Stimulated activated CD8-positive, alpha-beta memory T cell treated with anti-CD3 and anti-CD28 coated beads, Interleukin-7, amount 100 ng/mL, for 24 hours (primary cell): ENCODE results near the gene MAPK1IP1L.
"Not testable (repeated sequence)": the region's sequence is repeated elsewhere in the genome, so short reads cannot be mapped to it uniquely, and the experiment has no call there.

Experiments used
- DNase-seq: peaks from one replicate; pipeline ENCODE4 v3.0.0-alpha.2; 2020; ENCODE audit warnings: low read depth

MAPK1IP1L gene

GRCh38 chr14:55057919-55058318 is 6.5 kb downstream of the MAPK1IP1L start:
- DNase-seq: no peak

- no peak for DNase-seq
Observed at GRCh38 chr14:55059333-55059732, 7.9 kb downstream of the MAPK1IP1L start.

GRCh38 chr14:55062517-55063351 is 11.3 kb downstream of the MAPK1IP1L start:
- no peak for DNase-seq

DNA sequence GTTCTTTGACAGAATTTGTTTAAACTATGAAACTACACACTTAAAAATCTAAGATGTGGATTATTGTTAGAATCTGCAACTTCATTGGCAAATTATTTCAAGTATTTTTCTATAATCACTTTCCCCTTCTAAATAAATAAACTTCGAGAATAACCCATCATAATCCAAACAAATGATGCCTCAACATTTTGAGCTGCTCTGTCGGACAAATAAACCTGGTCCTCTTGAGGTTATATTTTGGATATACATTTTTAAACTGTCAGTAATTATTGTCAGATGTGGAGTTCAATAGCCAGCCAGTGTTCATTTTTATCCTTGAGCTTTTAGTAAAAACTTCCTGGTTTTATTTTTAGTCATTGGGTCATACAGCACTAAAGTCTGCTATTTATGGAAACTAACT is 13.4 kb downstream of the MAPK1IP1L start:
- not testable (repeated sequence) for DNase-seq

DNA sequence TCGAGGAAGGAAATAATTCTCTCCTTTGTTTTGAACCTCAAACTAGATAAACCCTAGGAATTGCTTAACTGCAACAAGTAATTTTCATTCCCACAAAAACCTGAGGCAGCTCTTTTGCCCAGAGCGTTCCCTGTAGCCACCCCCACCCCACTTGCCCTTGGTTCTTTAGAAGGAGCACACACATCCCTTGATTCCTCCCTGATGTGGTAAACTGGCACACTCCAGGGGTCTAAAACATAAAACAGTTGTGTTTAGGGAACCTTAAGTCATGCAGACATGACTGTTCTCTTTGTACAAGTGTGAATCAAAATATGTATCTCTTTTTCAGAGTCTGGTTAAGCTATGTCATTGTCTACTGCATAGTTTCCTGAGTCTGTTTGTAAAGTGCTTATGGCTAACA is 14.0 kb downstream of the MAPK1IP1L start:
- DNase-seq: no peak

DNA sequence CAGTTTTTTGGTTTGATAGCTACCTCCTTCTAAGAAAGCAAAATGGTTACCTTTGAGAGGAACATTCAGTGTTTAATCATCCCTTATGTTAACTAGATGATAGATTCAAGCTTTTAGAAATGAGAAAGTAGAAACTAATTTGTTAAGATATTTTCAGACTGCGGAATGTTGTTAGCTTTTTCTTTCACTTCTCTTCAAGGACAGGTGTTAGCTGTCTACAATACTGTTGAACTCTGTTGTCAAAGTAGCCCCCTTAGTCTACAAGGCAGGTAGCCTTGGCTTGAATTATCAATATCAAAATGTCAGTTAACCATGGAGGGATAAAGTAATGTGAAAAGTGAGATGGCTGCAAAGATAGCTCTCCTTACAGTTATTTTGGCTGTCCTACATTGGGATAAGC is 14.8 kb downstream of the MAPK1IP1L start:
- no peak for DNase-seq

DNA sequence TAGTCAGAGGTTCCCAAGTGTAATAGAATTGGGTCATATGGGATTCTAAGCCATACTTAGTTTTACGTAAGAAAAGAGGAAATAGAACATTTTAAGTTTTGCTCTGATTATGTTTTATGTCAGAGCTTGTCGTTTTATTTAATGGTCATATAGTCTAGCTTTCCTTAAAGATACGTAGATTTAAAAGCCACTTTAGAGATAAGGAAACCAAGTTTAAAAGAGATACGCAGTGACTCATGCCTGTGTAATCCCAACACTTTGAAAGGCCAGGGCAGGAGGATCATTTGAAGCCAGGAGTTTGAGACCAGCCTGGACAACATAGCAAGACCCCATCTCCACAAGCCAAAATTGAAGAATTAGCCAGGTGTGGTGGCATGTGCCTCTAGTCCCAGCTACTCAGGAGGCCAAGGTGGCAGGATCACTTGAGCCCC is 19.5 kb downstream of the MAPK1IP1L start:
- DNase-seq: no peak

DNA sequence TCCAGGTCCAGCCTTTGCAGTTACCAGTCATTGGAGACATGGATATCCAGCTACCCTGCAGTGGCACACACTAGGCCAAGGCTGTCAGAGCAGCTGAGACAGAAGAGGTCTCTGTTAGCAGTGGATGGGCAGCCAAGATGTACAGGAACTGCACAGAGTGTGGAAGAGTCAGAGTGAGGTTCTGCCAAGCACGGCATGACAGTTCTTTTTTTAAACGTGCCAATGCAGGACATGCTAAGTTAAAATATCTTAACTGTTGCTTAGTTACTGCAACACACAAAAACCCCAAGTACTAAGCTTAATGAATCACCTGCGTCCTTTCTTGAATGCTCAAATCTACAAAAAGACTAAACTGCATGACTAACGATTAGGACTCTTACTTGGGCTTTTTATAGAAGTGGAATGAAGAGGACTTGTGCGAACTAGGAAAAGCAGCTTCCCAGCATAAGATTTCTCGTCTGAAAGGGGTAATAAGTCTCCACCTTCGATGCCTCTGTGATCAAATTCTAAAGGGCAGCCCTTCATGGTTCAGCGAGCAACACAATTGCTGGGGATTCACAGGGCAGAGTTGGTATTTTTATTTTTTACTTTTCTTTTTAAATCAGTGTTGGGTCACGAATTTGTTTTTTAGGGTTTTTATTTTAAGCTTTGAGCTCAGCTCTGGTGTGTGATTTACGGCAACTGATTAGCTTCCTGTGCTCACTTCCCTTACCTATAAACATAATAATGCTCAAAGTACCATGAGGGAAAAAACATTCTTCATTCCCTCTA is 20.6 kb downstream of the MAPK1IP1L start:
- DNase-seq: no peak

- DNase-seq: no peak
Observed at GRCh38 chr14:55073856-55074255, 22.4 kb downstream of the MAPK1IP1L start.

DNA sequence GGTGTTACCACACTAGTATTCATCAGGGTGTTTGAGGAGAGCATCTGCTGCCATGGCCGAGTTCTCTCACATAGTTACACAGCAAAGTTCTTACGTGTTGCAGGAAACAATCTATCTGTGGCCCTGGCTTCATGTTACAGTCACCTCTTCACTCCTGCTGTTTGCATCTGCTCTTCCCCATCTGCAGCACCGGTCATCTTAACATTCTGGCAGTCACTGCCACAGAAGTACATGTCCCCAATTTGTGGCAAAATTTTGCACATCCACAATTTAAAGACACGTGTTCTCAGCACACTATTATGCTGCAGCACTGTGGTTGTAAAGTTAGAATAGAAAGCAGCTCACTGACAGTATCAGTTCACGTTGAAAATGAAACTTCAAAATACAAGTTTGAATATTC is 23.2 kb downstream of the MAPK1IP1L start:
- no peak for DNase-seq

DNA sequence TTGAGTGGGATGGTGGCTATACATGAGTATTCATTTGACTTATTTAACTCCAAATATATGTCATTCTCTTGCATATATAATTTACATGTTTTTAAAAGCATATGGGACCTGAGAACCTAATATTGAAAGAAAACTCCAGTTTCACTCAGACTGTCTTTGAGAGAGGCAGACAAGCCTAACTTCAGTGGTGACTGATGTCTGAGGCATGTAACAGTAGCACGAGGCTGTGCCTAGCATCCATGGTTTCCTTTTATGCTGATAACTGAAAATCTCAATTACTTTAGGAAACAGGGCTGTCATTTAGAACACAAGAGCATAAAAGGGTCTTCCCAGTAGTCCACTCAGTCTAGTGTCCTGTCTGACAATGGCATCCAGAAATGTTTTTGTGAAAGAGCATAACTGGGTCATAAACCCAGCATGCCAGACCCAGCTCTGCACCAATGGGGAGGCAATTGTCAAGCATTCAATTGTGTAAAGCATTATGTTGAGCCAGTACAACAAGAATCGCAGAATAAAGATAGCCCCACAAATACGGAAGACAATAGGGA is 24.3 kb downstream of the MAPK1IP1L start:
- DNase-seq: no peak

DNA sequence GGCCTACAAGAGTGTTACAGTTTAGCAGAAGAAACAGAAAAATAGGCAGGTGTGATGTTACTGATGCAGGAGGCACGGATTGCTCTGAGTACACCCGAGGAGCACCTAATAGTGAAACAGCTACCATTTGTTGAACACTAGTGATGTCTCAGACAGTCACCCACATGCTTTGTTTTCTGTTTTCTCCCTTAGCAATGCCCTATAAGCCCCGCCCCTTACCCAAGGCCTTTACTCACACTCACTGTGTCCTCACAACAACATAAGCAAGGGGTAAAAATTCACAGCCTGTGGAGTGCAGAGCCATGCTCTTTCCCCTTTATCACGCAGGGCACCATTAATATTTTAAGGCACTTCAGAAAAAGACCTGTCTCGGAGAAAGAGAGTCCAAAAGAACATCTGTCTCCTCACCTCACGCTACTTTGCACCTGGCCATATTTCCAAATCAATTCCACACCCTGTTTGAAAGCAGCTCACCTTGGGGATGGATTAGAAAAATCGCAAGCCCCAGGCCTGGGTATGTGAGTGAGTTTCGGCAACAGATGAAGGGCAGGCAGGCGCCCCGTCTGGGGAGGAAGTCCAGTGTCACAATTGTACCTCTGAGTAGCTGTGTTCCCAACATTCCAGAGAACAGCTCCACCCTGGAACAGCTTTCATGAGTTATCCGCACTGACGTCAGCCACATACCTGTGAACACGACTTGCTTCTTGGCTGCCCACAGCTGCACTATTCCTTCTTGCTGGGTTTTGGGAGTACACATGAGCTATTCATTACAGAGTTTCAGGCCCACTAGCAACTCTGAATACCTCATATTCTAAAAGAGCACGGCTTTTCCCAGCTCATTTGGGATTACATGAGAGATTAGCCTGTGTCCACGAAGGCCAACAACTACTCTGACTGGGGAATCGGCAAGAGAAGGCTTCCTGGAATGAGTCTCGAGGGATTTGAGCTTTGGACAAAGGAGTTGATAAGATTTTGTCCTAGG is 26.0 kb downstream of the MAPK1IP1L start:
- DNase-seq: no peak

- not testable (repeated sequence) for DNase-seq
Observed at GRCh38 chr14:55079961-55080360, 28.5 kb downstream of the MAPK1IP1L start.

DNA sequence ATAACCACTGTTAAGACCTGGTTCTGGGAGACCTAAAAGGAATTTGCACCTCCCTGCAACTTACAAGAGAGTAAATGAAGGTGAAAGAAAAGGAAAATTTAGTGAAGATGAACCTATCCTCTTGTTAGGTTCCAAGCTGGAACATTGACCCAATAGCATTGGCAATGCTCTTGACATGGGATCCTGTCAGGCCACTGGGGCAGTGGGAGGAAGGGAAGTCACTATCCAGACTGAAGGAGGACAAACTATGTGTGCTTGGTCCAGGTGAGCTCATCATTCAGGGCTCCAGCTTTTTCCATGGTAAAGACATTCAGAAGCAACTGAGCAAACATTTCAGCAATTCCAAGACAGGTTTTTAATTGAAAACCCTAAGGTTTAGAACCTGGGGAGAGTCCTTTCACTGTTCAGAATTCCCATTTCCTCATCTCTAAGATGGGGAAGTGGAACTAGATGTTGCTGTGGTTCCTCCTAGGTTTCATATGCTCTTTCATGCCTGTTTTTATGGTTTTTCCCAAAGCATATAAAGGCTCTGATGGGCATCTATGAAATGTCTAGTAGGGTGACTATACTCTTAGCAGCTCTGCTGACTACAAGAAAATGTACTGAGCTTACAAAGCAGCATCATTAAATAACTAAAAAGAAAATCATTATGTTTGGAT is 33.1 kb downstream of the MAPK1IP1L start:
- no peak for DNase-seq

DNA sequence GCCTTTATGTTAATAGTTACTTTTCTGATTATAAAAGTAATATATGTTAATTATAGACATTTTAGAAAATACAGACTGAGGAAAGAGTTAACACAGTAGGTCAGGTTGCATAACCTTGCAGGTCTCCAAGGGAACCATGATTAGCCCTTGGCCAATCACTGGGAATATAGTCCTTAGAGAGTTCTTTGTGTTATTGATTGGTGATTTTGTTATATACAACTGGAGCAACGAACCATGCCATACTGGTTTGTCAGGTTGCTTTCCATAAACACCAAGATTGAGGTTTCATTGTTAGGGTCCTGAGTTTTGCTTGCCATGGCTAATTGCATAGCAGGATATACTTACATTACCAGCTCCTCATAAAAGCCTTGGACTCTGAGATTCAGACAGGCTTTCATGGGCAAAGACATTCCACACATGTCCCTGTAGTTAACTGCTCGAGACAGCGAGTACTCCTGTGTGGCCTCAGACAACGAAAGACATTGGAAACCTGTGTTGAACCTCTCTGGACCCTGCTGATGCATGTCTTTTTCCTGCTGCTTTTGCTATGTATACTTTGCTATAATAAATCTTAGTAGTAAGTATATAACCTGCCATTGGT is 33.7 kb downstream of the MAPK1IP1L start:
- DNase-seq: no peak

GRCh38 chr14:55086938-55087337 is 35.5 kb downstream of the MAPK1IP1L start:
- DNase-seq: no peak

- no peak for DNase-seq
Observed at GRCh38 chr14:55088356-55088755, 36.9 kb downstream of the MAPK1IP1L start.

- DNase-seq: no peak
Observed at GRCh38 chr14:55092341-55092740, 40.9 kb downstream of the MAPK1IP1L start.

GRCh38 chr14:55094292-55095157 is 43.1 kb downstream of the MAPK1IP1L start:
- DNase-seq: no peak
